MG63 (cell line): Measurements from ENCODE around the gene OR5AP2. TPM values are rescaled to one million over a fixed set of nuclear protein-coding genes. Genes with fewer than 3 reads are reported as not detected.
"Not testable (repeated sequence)": the region's sequence is repeated elsewhere in the genome, so short reads cannot be mapped to it uniquely, and the experiment has no call there.

Experiments
- DNase-seq: peaks from one replicate; pipeline ENCODE4 v3.0.0-alpha.2; 2020
- H3K27me3 ChIP-seq: fragments of 250-450 bp; sonication (Bioruptor Pico); 2 replicates; pipeline ENCODE4 v1.5.1; 2020; ENCODE audit warnings: mild to moderate bottlenecking, moderate library complexity
- H3K36me3 ChIP-seq: fragments of 250-450 bp; sonication (Bioruptor Pico); 2 replicates; pipeline ENCODE4 v1.5.1; 2020; ENCODE audit warnings: mild to moderate bottlenecking, moderate library complexity
- H3K4me3 ChIP-seq: fragments of 250-450 bp; sonication (Bioruptor Pico); 2 replicates; pipeline ENCODE4 v1.5.1; 2020; ENCODE audit warnings: mild to moderate bottlenecking, moderate library complexity
- H3K9me3 ChIP-seq: fragments of 250-450 bp; sonication (Bioruptor Pico); 2 replicates; pipeline ENCODE4 v1.5.1; 2020; ENCODE audit warnings: mild to moderate bottlenecking, moderate library complexity
- total RNA-seq: library from RNA; depleted of rRNA; stranded (reverse); fragments of >200 nt; shearing (Covaris generic); gene quantifications from 2 replicates; pipeline ENCODE4 v1.2.3, GENCODE V29; 2014; ENCODE audit warnings: low replicate concordance; rRNA removed

The OR5AP2 gene
- total RNA-seq, result not detected in 2 replicates

- Histone ChIP-seq H3K9me3 (no peaks in the 10 kb centered on the region), H3K36me3 (no peaks in the 10 kb centered on the region), H3K27me3 (no peaks in the 10 kb centered on the region), H3K4me3 (no peak within 1 kb of the TSS)
- DNase-seq, result no peak
Measured at GRCh38 chr11:56642339-56642738, at the start of gene OR5AP2. Gene OR5AP2 (minus strand): TSS chr11:56642439. CDS start chr11:56642439, 0 bp downstream.

GRCh38 chr11:56691179-56691578 lies 48.9 kb upstream of the OR5AP2 start:
- not testable (repeated sequence) for H3K4me3 ChIP-seq, H3K27me3 ChIP-seq, H3K36me3 ChIP-seq, H3K9me3 ChIP-seq, DNase-seq

- Histone ChIP-seq H3K9me3 (no peaks in the 10 kb centered on the region), H3K4me3 (no peak overlapping the region), H3K36me3 (no peaks in the 10 kb centered on the region), H3K27me3 (no peaks in the 10 kb centered on the region)
- DNase-seq, result no peak
Measured at GRCh38 chr11:56688554-56689100, 46.4 kb upstream of the OR5AP2 start.

- no peak overlapping the region for H3K4me3 ChIP-seq
- no peaks in the 10 kb centered on the region for H3K27me3 ChIP-seq
- H3K36me3 ChIP-seq, result no peaks in the 10 kb centered on the region
- no peak for DNase-seq
- H3K9me3 ChIP-seq, result no peaks in the 10 kb centered on the region
Measured at GRCh38 chr11:56670984-56671383, 28.7 kb upstream of the OR5AP2 start.

- H3K27me3 ChIP-seq, result no peaks in the 10 kb centered on the region; the same call in 1 of the 2 replicates
- DNase-seq, result no peak
- H3K9me3 ChIP-seq, result no peaks in the 10 kb centered on the region
- H3K4me3 ChIP-seq, result no peak within 1 kb of the TSS
- no peaks in the 10 kb centered on the region for H3K36me3 ChIP-seq
Measured at GRCh38 chr11:56663386-56663785, 21.1 kb upstream of the OR5AP2 start, which contains the start of gene OR5AR1. Gene OR5AR1 (plus strand): TSS chr11:56663686. CDS start chr11:56663686, 0 bp downstream.

GRCh38 chr11:56659755-56660154 lies 17.5 kb upstream of the OR5AP2 start:
- no peaks in the 10 kb centered on the region for H3K36me3 ChIP-seq
- H3K27me3 ChIP-seq, result no peaks in the 10 kb centered on the region; the same call in 1 of the 2 replicates
- no peak for DNase-seq
- no peaks in the 10 kb centered on the region for H3K9me3 ChIP-seq
- H3K4me3 ChIP-seq, result no peak overlapping the region

GRCh38 chr11:56637500-56637899 lies 4.7 kb downstream of the OR5AP2 start:
- no peaks in the 10 kb centered on the region for H3K36me3 ChIP-seq
- no peak overlapping the region for H3K4me3 ChIP-seq
- H3K9me3 ChIP-seq, result no peaks in the 10 kb centered on the region
- DNase-seq, result no peak
- no peaks in the 10 kb centered on the region for H3K27me3 ChIP-seq

- no peaks in the 10 kb centered on the region for H3K9me3 ChIP-seq
Measured at GRCh38 chr11:56636861-56637260, 5.4 kb downstream of the OR5AP2 start.

GRCh38 chr11:56632329-56632728 lies 9.9 kb downstream of the OR5AP2 start:
- Histone ChIP-seq H3K9me3 (no peaks in the 10 kb centered on the region), H3K36me3 (no peaks in the 10 kb centered on the region), H3K4me3 (no peak overlapping the region), H3K27me3 (no peaks in the 10 kb centered on the region)
- no peak for DNase-seq

More at GRCh38 chr11:56636861-56637260, 5.4 kb downstream of the OR5AP2 start:
- Histone ChIP-seq H3K27me3 (no peaks in the 10 kb centered on the region), H3K36me3 (no peaks in the 10 kb centered on the region), H3K4me3 (no peak overlapping the region)
- no peak for DNase-seq

GRCh38 chr11:56625946-56626345 lies 16.3 kb downstream of the OR5AP2 start:
- Histone ChIP-seq H3K9me3 (no peaks in the 10 kb centered on the region), H3K4me3 (no peak overlapping the region), H3K36me3 (no peaks in the 10 kb centered on the region), H3K27me3 (no peaks in the 10 kb centered on the region)
- no peak for DNase-seq

- Histone ChIP-seq H3K27me3 (no peaks in the 10 kb centered on the region), H3K36me3 (no peaks in the 10 kb centered on the region), H3K4me3 (no peak overlapping the region), H3K9me3 (no peaks in the 10 kb centered on the region)
- DNase-seq, result no peak
Measured at GRCh38 chr11:56624661-56625110, 17.6 kb downstream of the OR5AP2 start.

- Histone ChIP-seq H3K9me3 (no peaks in the 10 kb centered on the region), H3K27me3 (no peaks in the 10 kb centered on the region), H3K4me3 (no peak overlapping the region), H3K36me3 (no peaks in the 10 kb centered on the region)
- DNase-seq, result no peak
Measured at GRCh38 chr11:56611174-56611573, 31.1 kb downstream of the OR5AP2 start.

- not testable (repeated sequence) for H3K4me3 ChIP-seq, H3K27me3 ChIP-seq, H3K9me3 ChIP-seq, DNase-seq, H3K36me3 ChIP-seq
Measured at GRCh38 chr11:56592088-56592717, 50.0 kb downstream of the OR5AP2 start.

Other genes with a start within 250 kb of the OR5AP2 start
- gene OR5AL1, start 229.7 kb downstream of the OR5AP2 start, total RNA-seq, result not detected in 2 replicates
- not detected in 2 replicates for gene OR5M3, start 169.1 kb downstream of the OR5AP2 start, total RNA-seq
- gene OR5M8, start 151.1 kb downstream of the OR5AP2 start, total RNA-seq, result not detected in 2 replicates
- not detected in 2 replicates for gene OR5M11, start 99.2 kb downstream of the OR5AP2 start, total RNA-seq
- gene OR5M10, start 64.7 kb downstream of the OR5AP2 start, total RNA-seq, result not detected in 2 replicates
- not detected in 2 replicates for gene OR5M1, start 27.6 kb downstream of the OR5AP2 start, total RNA-seq
- gene OR5AR1, start 21.2 kb upstream of the OR5AP2 start, total RNA-seq, result not detected in 2 replicates
- not detected in 2 replicates for gene OR9G1, start 56.7 kb upstream of the OR5AP2 start, total RNA-seq
- gene OR9G4, start 106.3 kb upstream of the OR5AP2 start, total RNA-seq, result not detected in 2 replicates